Trophoblast cell (in vitro differentiated cells and primary cell): ENCODE results near the gene IL36B.

ENCODE experiments used
- DNase-seq, 2 donors: peaks; one replicate each; pipeline ENCODE4 v3.0.0-alpha.2; 2016
- H2AFZ ChIP-seq: 2 replicates; pipeline ENCODE4 v1.6.1; 2013; ENCODE audit warnings: low read length, moderate library complexity, mild to moderate bottlenecking; ENCODE audit not compliant: insufficient read depth, poor library complexity
- H2AK5ac ChIP-seq: 2 replicates; pipeline ENCODE4 v1.6.1; 2013; ENCODE audit warnings: mild to moderate bottlenecking, low read length
- H2BK120ac ChIP-seq: 2 replicates; pipeline ENCODE4 v1.6.1; 2013; ENCODE audit warnings: low read length, mild to moderate bottlenecking, moderate library complexity; ENCODE audit not compliant: insufficient read depth, poor library complexity
- H2BK12ac ChIP-seq: 2 replicates; pipeline ENCODE4 v1.6.1; 2013; ENCODE audit warnings: mild to moderate bottlenecking, low read length, moderate library complexity
- H2BK5ac ChIP-seq: 2 replicates; pipeline ENCODE4 v1.6.1; 2013; ENCODE audit warnings: low read length, low read depth, moderate library complexity, mild to moderate bottlenecking; ENCODE audit not compliant: poor library complexity
- H3K14ac ChIP-seq: 2 replicates; pipeline ENCODE4 v1.6.1; 2013; ENCODE audit warnings: mild to moderate bottlenecking, low read length
- H3K18ac ChIP-seq: 2 replicates; pipeline ENCODE4 v1.6.1; 2013; ENCODE audit warnings: mild to moderate bottlenecking, low read length
- H3K23ac ChIP-seq: 2 replicates; pipeline ENCODE4 v1.6.1; 2013; ENCODE audit warnings: low read length
- H3K27ac ChIP-seq: 2 replicates; pipeline ENCODE4 v1.5.1; 2013; ENCODE audit warnings: low read depth, mild to moderate bottlenecking, inconsistent platforms, low read length, moderate library complexity
- H3K27me3 ChIP-seq: 2 replicates; pipeline ENCODE4 v1.6.1; 2013; ENCODE audit warnings: inconsistent platforms, mild to moderate bottlenecking, low read length, moderate library complexity; ENCODE audit not compliant: insufficient read depth
- H3K36me3 ChIP-seq, 2 experiments: 1 replicate in 1 of 2; 2 replicates in 1 of 2; pipeline ENCODE4 v1.6.1; 2013; ENCODE audit warnings: low read length in 2 of 2, mild to moderate bottlenecking in 2 of 2, moderate library complexity in 1 of 2; ENCODE audit not compliant: insufficient read depth in 2 of 2, control insufficient read depth in 1 of 2
- H3K4ac ChIP-seq: 2 replicates; pipeline ENCODE4 v1.6.1; 2013; ENCODE audit warnings: low read depth, mild to moderate bottlenecking, low read length, moderate library complexity
- H3K4me1 ChIP-seq, 2 experiments: 1 replicate in 1 of 2; 2 replicates in 1 of 2; pipeline ENCODE4 v1.6.1; 2013; ENCODE audit warnings: low read length in 2 of 2, mild to moderate bottlenecking in 2 of 2, moderate library complexity in 1 of 2; ENCODE audit not compliant: insufficient read depth in 2 of 2, control insufficient read depth in 1 of 2
- H3K4me2 ChIP-seq: 2 replicates; pipeline ENCODE4 v1.6.1; 2013; ENCODE audit warnings: inconsistent platforms, mild to moderate bottlenecking, low read length, moderate library complexity
- H3K4me3 ChIP-seq: 2 replicates; pipeline ENCODE4 v1.5.1; 2013; ENCODE audit warnings: mild to moderate bottlenecking, low read depth, low read length, inconsistent platforms
- H3K79me1 ChIP-seq: one replicate; pipeline ENCODE4 v1.6.1; 2013; ENCODE audit warnings: low read length
- H3K79me2 ChIP-seq: 2 replicates; pipeline ENCODE4 v1.6.1; 2013; ENCODE audit warnings: low read length, mild to moderate bottlenecking; ENCODE audit not compliant: control insufficient read depth, insufficient read depth, poor library complexity
- H3K9ac ChIP-seq: 2 replicates; pipeline ENCODE4 v1.6.1; 2013; ENCODE audit warnings: mild to moderate bottlenecking, low read length
- H3K9me3 ChIP-seq: 2 replicates; pipeline ENCODE4 v1.6.1; 2013; ENCODE audit warnings: low read depth, mild to moderate bottlenecking, control low read depth, inconsistent platforms, low read length; ENCODE audit not compliant: insufficient read depth
- H4K12ac ChIP-seq: 2 replicates; pipeline ENCODE4 v1.6.1; 2013; ENCODE audit warnings: low read depth, mild to moderate bottlenecking, low read length, moderate library complexity
- H4K8ac ChIP-seq: 2 replicates; pipeline ENCODE4 v1.6.1; 2013; ENCODE audit warnings: low read depth, mild to moderate bottlenecking, low read length, moderate library complexity
- H4K91ac ChIP-seq: one replicate; pipeline ENCODE4 v1.6.1; 2013; ENCODE audit warnings: low read depth, mild to moderate bottlenecking, low read length, moderate library complexity
- WGBS: extraction: QIAGEN DNeasy Blood & Tissue Kit; methylation state at CpG from one replicate; pipeline ENCODE4 v1.1.7; 2013; ENCODE audit warnings: missing lambda C conversion rate; ENCODE audit not compliant: insufficient read length, insufficient coverage; ENCODE audit errors: extremely low coverage; 5-methylcytosine and 5-hydroxymethylcytosine counted together

Gene IL36B

GRCh38 chr2:113079131-113079530 is 26.5 kb upstream of the IL36B start:
- H3K79me2 ChIP-seq: no peaks in the 10 kb centered on the region
- no peak overlapping the region for H3K14ac ChIP-seq
- H3K4me2 ChIP-seq: no peak overlapping the region
- H3K23ac ChIP-seq: no peak overlapping the region
- H2AK5ac ChIP-seq: no peak overlapping the region
- H2BK12ac ChIP-seq: no peak overlapping the region
- no peaks in the 10 kb centered on the region for H3K9me3 ChIP-seq
- no peak overlapping the region for H2BK5ac ChIP-seq
- no peak overlapping the region for H4K8ac ChIP-seq
- peak; percentile 30 to 84 for DNase-seq
- H3K4me3 ChIP-seq: no peak overlapping the region
- no peak overlapping the region for H3K4ac ChIP-seq
- H3K18ac ChIP-seq: no peak overlapping the region
- H3K4me1 ChIP-seq: no peaks in the 10 kb centered on the region
- H2BK120ac ChIP-seq: no peak overlapping the region
- no peak overlapping the region for H4K12ac ChIP-seq
- no CpG with 5 or more reads among the region's 4 CpGs for WGBS
- no peak overlapping the region for H3K27ac ChIP-seq
- no peak overlapping the region for H4K91ac ChIP-seq
- no peaks in the 10 kb centered on the region for H3K79me1 ChIP-seq
- H2AFZ ChIP-seq: no peak overlapping the region
- H3K9ac ChIP-seq: no peak overlapping the region
- H3K27me3 ChIP-seq: no peaks in the 10 kb centered on the region
- H3K36me3 ChIP-seq: no peaks in the 10 kb centered on the region

- Histone ChIP-seq H3K18ac (no peak overlapping the region), H2BK120ac (no peak overlapping the region), H4K8ac (no peak overlapping the region), H3K4me2 (no peak overlapping the region), H2BK5ac (no peak overlapping the region), H3K27ac (no peak overlapping the region), H2AK5ac (no peak overlapping the region), H3K36me3 (no peaks in the 10 kb centered on the region), H3K9me3 (no peaks in the 10 kb centered on the region), H3K79me2 (no peaks in the 10 kb centered on the region), H4K91ac (no peak overlapping the region), H3K14ac (no peak overlapping the region), H2AFZ (no peak overlapping the region), H3K79me1 (no peaks in the 10 kb centered on the region), H3K9ac (no peak overlapping the region), H2BK12ac (no peak overlapping the region), H3K27me3 (no peaks in the 10 kb centered on the region), H3K4me1 (no peaks in the 10 kb centered on the region), H4K12ac (no peak overlapping the region), H3K4me3 (no peak overlapping the region), H3K4ac (no peak overlapping the region), H3K23ac (no peak overlapping the region)
- DNase-seq: no peak
- no CpG with 5 or more reads among the region's 6 CpGs for WGBS
Observed at GRCh38 chr2:113078350-113078839, 25.7 kb upstream of the IL36B start.

- Histone ChIP-seq H2BK120ac (no peak overlapping the region), H3K27me3 (no peaks in the 10 kb centered on the region), H3K9ac (no peak overlapping the region), H2BK5ac (no peak overlapping the region), H2AFZ (no peak overlapping the region), H3K14ac (no peak overlapping the region), H3K36me3 (no peaks in the 10 kb centered on the region), H4K91ac (no peak overlapping the region), H2BK12ac (no peak overlapping the region), H3K4me3 (no peak overlapping the region), H3K18ac (no peak overlapping the region), H3K4ac (no peak overlapping the region), H3K23ac (no peak overlapping the region), H3K9me3 (no peaks in the 10 kb centered on the region), H4K8ac (no peak overlapping the region), H2AK5ac (no peak overlapping the region), H3K79me2 (no peaks in the 10 kb centered on the region), H4K12ac (no peak overlapping the region), H3K4me1 (no peaks in the 10 kb centered on the region), H3K4me2 (no peak overlapping the region), H3K79me1 (no peaks in the 10 kb centered on the region), H3K27ac (no peak overlapping the region)
- no CpG with 5 or more reads among the region's 1 CpG for WGBS
- no peak for DNase-seq
Observed at GRCh38 chr2:113077921-113078320, 25.3 kb upstream of the IL36B start.

- Histone ChIP-seq H3K4me2 (no peak overlapping the region), H3K27ac (no peak overlapping the region), H3K23ac (no peak overlapping the region), H4K91ac (no peak overlapping the region), H3K27me3 (no peaks in the 10 kb centered on the region), H3K79me1 (no peaks in the 10 kb centered on the region), H3K4me1 (peaks cover 0 to 2% of the 10 kb centered on the region in 2 experiments), H3K9me3 (peaks cover 2% of the 10 kb centered on the region), H3K4me3 (no peak overlapping the region), H4K8ac (no peak overlapping the region), H3K4ac (no peak overlapping the region), H2AK5ac (no peak overlapping the region), H3K36me3 (no peaks in the 10 kb centered on the region), H3K18ac (no peak overlapping the region), H2BK120ac (no peak overlapping the region), H2BK12ac (no peak overlapping the region), H3K14ac (no peak overlapping the region), H4K12ac (no peak overlapping the region), H3K9ac (no peak overlapping the region), H2BK5ac (no peak overlapping the region), H3K79me2 (no peaks in the 10 kb centered on the region), H2AFZ (no peak overlapping the region)
- no CpG with 5 or more reads among the region's 3 CpGs for WGBS
- no peak for DNase-seq
Observed at GRCh38 chr2:113076954-113077669, 24.4 kb upstream of the IL36B start.
